Dedifferentiated amniotic fluid mesenchymal stem cell (primary cell): ENCODE data around the gene NANOS1.
A peak's percentile ranks its signal among the peaks of the same experiment; 100 is the strongest.

ENCODE experiments used
- DNase-seq: peaks from one replicate; pipeline ENCODE4 v3.0.0-alpha.2; 2016; ENCODE audit errors: extremely low spot score

NANOS1 gene

GRCh38 chr10:119029613-119030420 is at the start of gene NANOS1:
Gene NANOS1 (plus strand): TSS chr10:119029714. CDS start chr10:119029802, 88 bp downstream.
- DNase-seq: no peak

GRCh38 chr10:118980135-118980865 is 49.2 kb upstream of the NANOS1 start:
- no peak for DNase-seq

GRCh38 chr10:118980870-118981269 is 48.6 kb upstream of the NANOS1 start:
- no peak for DNase-seq

- no peak for DNase-seq
Measured at GRCh38 chr10:118981946-118982345, 47.6 kb upstream of the NANOS1 start.

- DNase-seq: no peak
Measured at GRCh38 chr10:118982366-118982765, 47.1 kb upstream of the NANOS1 start.

GRCh38 chr10:118983263-118983662 is 46.3 kb upstream of the NANOS1 start:
- DNase-seq: no peak

GRCh38 chr10:118985576-118985975 is 43.9 kb upstream of the NANOS1 start:
- no peak for DNase-seq

- DNase-seq: no peak
Measured at GRCh38 chr10:118986815-118987790, 42.4 kb upstream of the NANOS1 start.

GRCh38 chr10:118990326-118990725 is 39.2 kb upstream of the NANOS1 start:
- DNase-seq: no peak

- DNase-seq: no peak
Measured at GRCh38 chr10:118992496-118992895, 37.0 kb upstream of the NANOS1 start.

GRCh38 chr10:118993214-118993613 is 36.3 kb upstream of the NANOS1 start:
- no peak for DNase-seq

GRCh38 chr10:118994321-118994720 is 35.2 kb upstream of the NANOS1 start:
- no peak for DNase-seq

GRCh38 chr10:118995739-118996138 is 33.8 kb upstream of the NANOS1 start:
- DNase-seq: no peak

- no peak for DNase-seq
Measured at GRCh38 chr10:118997379-118997778, 32.1 kb upstream of the NANOS1 start.

- no peak for DNase-seq
Measured at GRCh38 chr10:118998183-118998582, 31.3 kb upstream of the NANOS1 start.

- no peak for DNase-seq
Measured at GRCh38 chr10:119001717-119002500, 27.6 kb upstream of the NANOS1 start.

- DNase-seq: no peak
Measured at GRCh38 chr10:119003572-119004289, 25.8 kb upstream of the NANOS1 start.

- DNase-seq: no peak
Measured at GRCh38 chr10:119005362-119006043, 24.0 kb upstream of the NANOS1 start.

- DNase-seq: peak; percentile 88
Measured at GRCh38 chr10:119006451-119007210, 22.9 kb upstream of the NANOS1 start.
